ENCODE results near the gene RND1. TPM values are rescaled to one million over a fixed set of nuclear protein-coding genes. Genes with fewer than 3 reads are reported as not detected.

RND1 gene
- total and polyA plus RNA-seq, 2 of the 13 experiments (the other 11 are each of a cell fraction or from before 2014, with no cell fraction given), result 1.8 to 1.9 TPM

DNA sequence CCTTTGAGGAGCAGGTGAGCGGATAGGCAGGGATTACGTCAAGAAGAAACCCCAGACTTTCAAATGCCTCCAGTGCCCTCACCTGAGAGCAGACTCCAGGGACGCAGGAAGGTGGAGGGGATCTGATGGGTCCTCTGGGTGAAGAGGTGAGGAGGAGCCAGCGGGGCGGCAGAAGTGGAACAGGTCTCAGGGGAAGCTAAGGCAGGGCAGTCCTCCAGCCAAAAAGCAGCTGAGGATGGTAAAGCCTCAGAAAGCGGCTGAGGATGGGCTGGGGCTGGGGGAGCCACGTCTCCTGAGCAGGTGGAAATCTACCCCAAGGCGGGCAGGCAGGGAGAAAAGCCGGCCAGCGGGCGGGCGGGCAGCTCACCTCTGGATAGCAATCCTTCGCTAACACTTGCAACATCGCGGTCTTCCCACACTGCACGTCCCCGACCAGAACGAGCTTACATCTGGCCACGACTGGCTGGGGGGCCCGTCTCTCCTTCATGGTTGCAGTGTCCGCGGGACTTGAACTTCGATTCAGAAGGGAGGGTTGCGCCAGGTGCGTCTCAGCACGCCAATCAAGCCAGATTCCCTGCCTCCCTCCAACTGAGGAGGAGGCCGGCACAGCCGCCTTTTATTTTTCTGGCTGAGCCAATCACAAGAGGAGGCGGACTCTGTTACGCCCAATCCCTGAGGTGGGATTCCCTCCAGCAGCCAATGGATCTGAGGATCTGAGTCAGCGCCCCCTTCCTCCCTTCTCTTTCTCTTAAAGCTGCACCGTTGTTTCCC is at the start of gene RND1 (continued):
- TF ChIP-seq, protein P1, sequence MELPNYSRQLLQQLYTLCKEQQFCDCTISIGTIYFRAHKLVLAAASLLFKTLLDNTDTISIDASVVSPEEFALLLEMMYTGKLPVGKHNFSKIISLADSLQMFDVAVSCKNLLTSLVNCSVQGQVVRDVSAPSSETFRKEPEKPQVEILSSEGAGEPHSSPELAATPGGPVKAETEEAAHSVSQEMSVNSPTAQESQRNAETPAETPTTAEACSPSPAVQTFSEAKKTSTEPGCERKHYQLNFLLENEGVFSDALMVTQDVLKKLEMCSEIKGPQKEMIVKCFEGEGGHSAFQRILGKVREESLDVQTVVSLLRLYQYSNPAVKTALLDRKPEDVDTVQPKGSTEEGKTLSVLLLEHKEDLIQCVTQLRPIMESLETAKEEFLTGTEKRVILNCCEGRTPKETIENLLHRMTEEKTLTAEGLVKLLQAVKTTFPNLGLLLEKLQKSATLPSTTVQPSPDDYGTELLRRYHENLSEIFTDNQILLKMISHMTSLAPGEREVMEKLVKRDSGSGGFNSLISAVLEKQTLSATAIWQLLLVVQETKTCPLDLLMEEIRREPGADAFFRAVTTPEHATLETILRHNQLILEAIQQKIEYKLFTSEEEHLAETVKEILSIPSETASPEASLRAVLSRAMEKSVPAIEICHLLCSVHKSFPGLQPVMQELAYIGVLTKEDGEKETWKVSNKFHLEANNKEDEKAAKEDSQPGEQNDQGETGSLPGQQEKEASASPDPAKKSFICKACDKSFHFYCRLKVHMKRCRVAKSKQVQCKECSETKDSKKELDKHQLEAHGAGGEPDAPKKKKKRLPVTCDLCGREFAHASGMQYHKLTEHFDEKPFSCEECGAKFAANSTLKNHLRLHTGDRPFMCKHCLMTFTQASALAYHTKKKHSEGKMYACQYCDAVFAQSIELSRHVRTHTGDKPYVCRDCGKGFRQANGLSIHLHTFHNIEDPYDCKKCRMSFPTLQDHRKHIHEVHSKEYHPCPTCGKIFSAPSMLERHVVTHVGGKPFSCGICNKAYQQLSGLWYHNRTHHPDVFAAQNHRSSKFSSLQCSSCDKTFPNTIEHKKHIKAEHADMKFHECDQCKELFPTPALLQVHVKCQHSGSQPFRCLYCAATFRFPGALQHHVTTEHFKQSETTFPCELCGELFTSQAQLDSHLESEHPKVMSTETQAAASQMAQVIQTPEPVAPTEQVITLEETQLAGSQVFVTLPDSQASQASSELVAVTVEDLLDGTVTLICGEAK (IDR thresholded peaks at IDR 0.05), result no peak
- TF ChIP-seq, protein P1 (CRISPR knock-in tag; IDR thresholded peaks at IDR 0.05), result peak; percentile 68; the same call in 1 of the 2 replicates
- TF ChIP-seq FOXJ3 (CRISPR knock-in tag; IDR thresholded peaks at IDR 0.05; ENCODE audit: borderline replicate concordance) (no peak; the same call in 1 of the 2 replicates), NR2F2 (IDR thresholded peaks at IDR 0.05; ENCODE audit: borderline replicate concordance, low read depth) (no peak), ZNF883 (CRISPR knock-in tag; IDR thresholded peaks at IDR 0.05; ENCODE audit: not compliant biosample characterization) (no peak), AKAP8 (CRISPR knock-in tag; IDR thresholded peaks at IDR 0.05) (0 out of 2 replicates have a peak, but pooled peaks have one; percentile 6), ZBTB21 (CRISPR knock-in tag; IDR thresholded peaks at IDR 0.05) (no peak), THAP8 (CRISPR knock-in tag; IDR thresholded peaks at IDR 0.05; ENCODE audit: borderline replicate concordance) (no peak)

All from HepG2 (cell line).